ENCODE results near the gene NKX2-3.

DNA sequence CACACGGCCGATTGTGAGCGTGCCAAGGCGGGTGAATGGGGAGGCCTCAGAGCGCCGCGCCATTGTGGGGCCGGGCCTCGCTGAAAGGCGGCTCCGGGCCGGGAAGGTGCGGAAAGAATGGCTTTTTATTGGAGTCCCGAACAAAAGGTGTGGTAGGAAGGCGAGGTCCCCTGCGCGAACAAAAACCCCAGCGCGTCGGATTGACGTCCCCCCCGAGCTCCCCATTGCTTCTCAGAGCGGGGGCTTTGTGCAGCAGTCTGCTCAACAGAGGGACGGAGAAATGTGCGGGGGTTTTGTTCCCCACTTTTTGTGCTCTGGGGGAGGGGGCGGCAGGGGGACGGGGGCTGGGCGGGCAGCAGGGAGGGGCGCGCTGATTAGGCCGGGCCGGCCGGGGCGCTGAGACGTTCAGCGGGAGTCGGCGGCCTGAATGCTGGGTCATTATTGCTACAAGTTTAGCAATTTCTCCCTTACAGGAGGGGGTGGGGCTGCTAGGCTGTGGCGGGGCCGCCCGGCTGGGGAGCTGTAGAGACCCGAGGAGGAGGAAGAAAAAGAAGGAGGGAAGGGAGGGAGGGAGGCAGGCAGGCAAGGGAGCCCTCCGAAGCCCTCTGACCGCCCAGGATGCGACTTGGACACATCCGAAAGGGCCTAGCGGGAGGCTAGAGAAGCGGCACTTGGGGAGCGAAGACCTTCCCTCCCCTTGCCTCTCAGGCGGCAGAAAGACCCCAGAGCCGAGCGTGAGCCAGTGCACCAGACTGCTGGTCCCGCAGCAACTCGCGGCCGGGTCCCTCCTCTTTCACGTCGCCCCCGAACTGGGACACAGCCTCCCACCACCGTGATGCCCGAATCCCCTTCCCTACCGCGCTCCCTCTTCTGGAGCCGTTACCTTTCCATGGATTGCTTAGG lies 4.6 kb downstream of the NKX2-3 start:
- TF ChIP-seq, protein P1, sequence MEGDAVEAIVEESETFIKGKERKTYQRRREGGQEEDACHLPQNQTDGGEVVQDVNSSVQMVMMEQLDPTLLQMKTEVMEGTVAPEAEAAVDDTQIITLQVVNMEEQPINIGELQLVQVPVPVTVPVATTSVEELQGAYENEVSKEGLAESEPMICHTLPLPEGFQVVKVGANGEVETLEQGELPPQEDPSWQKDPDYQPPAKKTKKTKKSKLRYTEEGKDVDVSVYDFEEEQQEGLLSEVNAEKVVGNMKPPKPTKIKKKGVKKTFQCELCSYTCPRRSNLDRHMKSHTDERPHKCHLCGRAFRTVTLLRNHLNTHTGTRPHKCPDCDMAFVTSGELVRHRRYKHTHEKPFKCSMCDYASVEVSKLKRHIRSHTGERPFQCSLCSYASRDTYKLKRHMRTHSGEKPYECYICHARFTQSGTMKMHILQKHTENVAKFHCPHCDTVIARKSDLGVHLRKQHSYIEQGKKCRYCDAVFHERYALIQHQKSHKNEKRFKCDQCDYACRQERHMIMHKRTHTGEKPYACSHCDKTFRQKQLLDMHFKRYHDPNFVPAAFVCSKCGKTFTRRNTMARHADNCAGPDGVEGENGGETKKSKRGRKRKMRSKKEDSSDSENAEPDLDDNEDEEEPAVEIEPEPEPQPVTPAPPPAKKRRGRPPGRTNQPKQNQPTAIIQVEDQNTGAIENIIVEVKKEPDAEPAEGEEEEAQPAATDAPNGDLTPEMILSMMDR (IDR thresholded peaks at IDR 0.05) = no peak
- no peak for TF ChIP-seq POLR2A (IDR thresholded peaks at IDR 0.05)

Data from uterus (tissue), 2 donors.